ENCODE data around the gene PLEKHB2. TPM values are rescaled to one million over a fixed set of nuclear protein-coding genes. Genes with fewer than 3 reads are reported as not detected.
"Not testable (repeated sequence)": the region's sequence is repeated elsewhere in the genome, so short reads cannot be mapped to it uniquely, and the experiment has no call there.

PLEKHB2 gene
- total RNA-seq, 1 donor from 2014 or later: 46.7 TPM

DNA sequence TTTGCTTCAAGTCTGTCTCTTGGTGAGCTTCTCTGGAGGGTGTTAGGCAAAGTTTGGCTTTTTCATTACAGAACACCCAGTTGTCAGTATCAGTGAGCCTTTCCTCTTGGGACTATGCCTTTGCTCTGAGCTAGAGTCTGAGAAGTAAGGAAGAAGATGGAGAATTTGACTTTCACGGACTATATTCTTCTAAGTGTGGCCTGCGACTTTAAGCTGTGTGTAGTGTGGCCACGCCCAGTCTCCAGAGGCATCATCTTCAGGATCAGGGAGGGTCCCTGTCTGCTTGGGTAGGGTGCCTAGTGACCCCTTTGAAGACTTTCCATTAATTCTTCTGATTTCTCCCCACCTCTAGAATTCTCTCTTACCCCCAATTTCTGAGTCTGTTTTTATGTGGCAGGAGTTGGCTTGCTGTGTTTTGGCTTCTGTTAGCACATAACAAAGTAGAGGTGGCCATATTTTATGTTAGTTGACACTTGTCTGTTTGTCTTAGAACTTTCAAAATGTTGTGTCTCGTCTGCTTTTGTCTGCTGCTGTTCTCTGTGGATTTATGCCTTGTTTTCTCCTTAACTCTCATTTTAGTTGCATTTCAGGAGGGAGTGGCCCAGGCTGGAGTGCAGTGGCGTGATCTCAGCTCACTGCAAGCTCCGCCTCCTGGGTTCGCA lies 8.6 kb downstream of the PLEKHB2 start:
- Histone ChIP-seq H3K4me1 (peaks cover 9% of the 10 kb centered on the region), H3K4me3 (no peak overlapping the region), H3K27ac (no peak overlapping the region), H3K9me3 (no peaks in the 10 kb centered on the region), H3K27me3 (no peaks in the 10 kb centered on the region), H3K36me3 (no peaks in the 10 kb centered on the region)
- TF ChIP-seq POLR2AphosphoS5 (IDR thresholded peaks at IDR 0.05; ENCODE audit: insufficient read depth in 1 of 2, low read depth in 1 of 2): no peak
- no peak for TF ChIP-seq CTCF (IDR thresholded peaks at IDR 0.05)
- TF ChIP-seq POLR2A (IDR thresholded peaks at IDR 0.05): no peak
- no peak for DNase-seq (ENCODE audit: extremely low spot score in 2 of 2)
- intact Hi-C loops (cut with DNase I): no loop called here

DNA sequence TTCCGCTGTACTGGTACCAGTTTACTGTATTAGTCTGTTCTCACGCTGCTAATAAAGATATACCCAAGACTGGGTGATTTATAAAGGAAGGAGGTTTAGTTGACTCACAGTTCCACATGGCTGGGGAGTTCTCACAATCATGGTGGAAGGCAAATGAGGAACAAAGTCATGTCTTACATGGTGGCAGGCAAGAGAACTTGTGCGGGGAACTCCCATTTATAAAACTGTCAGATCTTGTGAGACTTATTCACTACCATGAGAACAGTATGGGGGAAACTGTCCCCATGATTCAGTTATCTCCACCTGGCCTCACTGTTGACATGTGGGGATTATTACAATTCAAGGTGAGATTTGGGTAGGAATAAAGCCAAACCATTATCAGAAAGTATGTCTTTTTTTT lies 9.8 kb downstream of the PLEKHB2 start:
- H3K36me3 ChIP-seq; intact Hi-C loops (cut with DNase I); H3K9me3 ChIP-seq; H3K4me1 ChIP-seq; H3K27ac ChIP-seq; H3K27me3 ChIP-seq; H3K4me3 ChIP-seq; DNase-seq (ENCODE audit: extremely low spot score in 2 of 2): not testable (repeated sequence)

GRCh38 chr2:131115752-131116151 lies 10.6 kb downstream of the PLEKHB2 start:
- no peaks in the 10 kb centered on the region for H3K9me3 ChIP-seq
- H3K4me3 ChIP-seq: no peak overlapping the region
- no peak overlapping the region for H3K27ac ChIP-seq
- no peaks in the 10 kb centered on the region for H3K27me3 ChIP-seq
- peaks cover 9% of the 10 kb centered on the region for H3K4me1 ChIP-seq
- no peak for TF ChIP-seq POLR2AphosphoS5 (IDR thresholded peaks at IDR 0.05; ENCODE audit: insufficient read depth in 1 of 2, low read depth in 1 of 2)
- no peak for TF ChIP-seq POLR2A (IDR thresholded peaks at IDR 0.05)
- TF ChIP-seq CTCF (IDR thresholded peaks at IDR 0.05): no peak
- no peak for DNase-seq (ENCODE audit: extremely low spot score in 2 of 2)
- intact Hi-C loops (cut with DNase I): no loop called here
- H3K36me3 ChIP-seq: peaks cover 0 to under 1% of the 10 kb centered on the region in 2 donors

GRCh38 chr2:131120815-131121317 lies 15.7 kb downstream of the PLEKHB2 start:
- no peak for TF ChIP-seq CTCF (IDR thresholded peaks at IDR 0.05)
- H3K4me1 ChIP-seq: no peaks in the 10 kb centered on the region
- no peak overlapping the region for H3K27ac ChIP-seq
- intact Hi-C loops (cut with DNase I): no loop called here
- DNase-seq (ENCODE audit: extremely low spot score in 2 of 2): no peak
- no peaks in the 10 kb centered on the region for H3K27me3 ChIP-seq
- H3K36me3 ChIP-seq: peaks cover 0 to 14% of the 10 kb centered on the region in 2 donors
- no peaks in the 10 kb centered on the region for H3K9me3 ChIP-seq
- H3K4me3 ChIP-seq: no peak overlapping the region

DNA sequence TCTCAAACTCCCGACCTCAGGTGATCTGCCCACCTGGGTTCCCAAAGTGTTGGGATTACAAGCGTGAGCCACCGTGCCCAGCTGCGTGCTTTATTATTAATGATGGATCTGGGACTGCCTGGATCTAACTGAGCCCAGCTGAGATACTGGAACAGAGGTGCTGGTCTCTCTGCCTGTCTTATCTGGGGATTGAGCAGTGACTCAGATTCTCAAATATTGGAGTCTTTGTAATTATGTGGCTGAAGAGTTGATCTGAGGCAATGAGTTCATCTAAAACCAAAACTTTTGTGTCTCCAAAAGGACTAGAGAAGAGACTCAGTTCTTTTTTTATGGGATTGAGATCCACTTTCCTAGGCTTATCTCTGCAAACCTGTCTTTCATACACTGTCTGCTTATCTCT lies 16.3 kb downstream of the PLEKHB2 start:
- TF ChIP-seq CTCF (IDR thresholded peaks at IDR 0.05) (no peak), POLR2A (IDR thresholded peaks at IDR 0.05) (no peak), POLR2AphosphoS5 (IDR thresholded peaks at IDR 0.05; ENCODE audit: insufficient read depth in 1 of 2, low read depth in 1 of 2) (no peak)
- H3K4me3 ChIP-seq: no peak overlapping the region
- DNase-seq (ENCODE audit: extremely low spot score in 2 of 2): no peak
- H3K27me3 ChIP-seq: no peaks in the 10 kb centered on the region
- no peak overlapping the region for H3K27ac ChIP-seq
- no peaks in the 10 kb centered on the region for H3K4me1 ChIP-seq
- intact Hi-C loops (cut with DNase I): no loop called here
- peaks cover 0 to 20% of the 10 kb centered on the region in 2 donors for H3K36me3 ChIP-seq
- no peaks in the 10 kb centered on the region for H3K9me3 ChIP-seq
